SU-DHL-6 (cell line): Measurements from ENCODE around the gene APOL4.

Source experiments
- H2AFZ ChIP-seq: fragments of 200-600 bp; sonication (generic); 2 replicates; pipeline ENCODE4 v1.6.1; 2014; ENCODE audit warnings: low read depth, mild to moderate bottlenecking, moderate library complexity, mixed read lengths, antibody characterized with exemption, low read length; ENCODE audit not compliant: severe bottlenecking
- H3F3A ChIP-seq: fragments of 200-600 bp; shearing (Covaris generic); 2 replicates; pipeline ENCODE4 v1.6.0; 2016; ENCODE audit warnings: antibody characterized with exemption, mild to moderate bottlenecking; ENCODE audit not compliant: insufficient read depth
- H3K27ac ChIP-seq: fragments of 200-600 bp; sonication (generic); 2 replicates; pipeline ENCODE4 v1.5.1; 2016; ENCODE audit warnings: low read depth, mild to moderate bottlenecking, low read length, moderate library complexity, mixed read lengths
- H3K27me3 ChIP-seq: fragments of 200-600 bp; sonication (generic), shearing (Covaris generic); 2 replicates; pipeline ENCODE4 v1.6.0; 2014; ENCODE audit warnings: mild to moderate bottlenecking, low read length
- H3K36me3 ChIP-seq: fragments of 200-600 bp; sonication (generic); 2 replicates; pipeline ENCODE4 v1.6.1; 2014; ENCODE audit warnings: mild to moderate bottlenecking, low read length, mixed read lengths
- H3K4me2 ChIP-seq: fragments of 300-600, 200-600 bp; shearing (Covaris generic), sonication (generic); 2 replicates; pipeline ENCODE4 v1.6.0; 2014; ENCODE audit warnings: low read length, low read depth, mild to moderate bottlenecking; ENCODE audit not compliant: poor library complexity, severe bottlenecking
- H3K4me3 ChIP-seq: fragments of 200-600 bp; sonication (generic); 2 replicates; pipeline ENCODE4 v1.5.1; 2014; ENCODE audit warnings: antibody characterized with exemption, low read length, mild to moderate bottlenecking, mixed read lengths; ENCODE audit not compliant: insufficient read depth, poor library complexity, severe bottlenecking
- H3K79me2 ChIP-seq: fragments of 200-600 bp; sonication (generic); 2 replicates; pipeline ENCODE4 v1.6.1; 2014; ENCODE audit warnings: mild to moderate bottlenecking, low read length, moderate library complexity; ENCODE audit not compliant: insufficient read depth
- H3K9ac ChIP-seq: fragments of 200-600 bp; sonication (generic); 2 replicates; pipeline ENCODE4 v1.7.0; 2014; ENCODE audit warnings: mild to moderate bottlenecking, low read length
- H3K9me2 ChIP-seq: fragments of 200-600 bp; sonication (generic); replicated peaks from 2 replicates; pipeline ENCODE4 v1.6.1; 2014; ENCODE audit warnings: low read length; ENCODE audit not compliant: insufficient read depth
- H3K9me3 ChIP-seq: fragments of 200-600 bp; sonication (generic); 2 replicates; pipeline ENCODE4 v1.6.1; 2014; ENCODE audit warnings: low read length, mixed read lengths; ENCODE audit not compliant: insufficient read depth
- H4K20me1 ChIP-seq: fragments of 200-600 bp; sonication (generic); 2 replicates; pipeline ENCODE4 v1.6.1; 2014; ENCODE audit warnings: low read depth, mild to moderate bottlenecking, antibody characterized with exemption, low read length, moderate library complexity, mixed read lengths
- EZH2phosphoT487 ChIP-seq: fragments of 200-600 bp; sonication (generic), shearing (Covaris generic); conservative IDR thresholded peaks from 2 replicates; pipeline ENCODE4 v1.6.1; 2018; ENCODE audit warnings: mild to moderate bottlenecking, antibody characterized with exemption, low read length, moderate library complexity, mixed read lengths
- TF ChIP-seq, protein P1 (sequence below): fragments of 200-600 bp; sonication (generic); IDR thresholded peaks from one replicate; pipeline ENCODE4 v1.5.1; 2017; ENCODE audit warnings: antibody characterized with exemption, mild to moderate bottlenecking, low read length, moderate library complexity; ENCODE audit not compliant: insufficient read depth, poor library complexity, severe bottlenecking

Gene APOL4

DNA sequence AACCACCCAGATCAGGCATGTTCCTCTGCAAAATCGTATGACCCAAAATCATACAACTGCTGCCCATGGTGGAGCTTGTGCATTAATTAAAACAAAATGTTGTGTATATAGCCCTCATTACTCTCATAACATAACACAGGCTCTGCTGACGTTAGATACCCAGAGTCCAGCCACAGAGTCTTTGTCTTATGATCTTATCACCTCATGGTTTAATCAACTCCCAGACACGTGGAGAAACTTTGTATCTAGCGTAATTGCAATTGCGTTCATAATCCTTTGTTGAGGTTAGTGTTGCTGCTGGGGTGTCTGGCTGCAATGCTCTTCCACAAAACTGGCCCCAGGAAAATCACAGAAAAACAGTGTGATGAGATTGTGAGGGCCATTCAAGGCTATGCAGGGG, 46.3 kb upstream of the APOL4 start:
- Histone ChIP-seq H3K9ac (no peak overlapping the region), H3K9me3 (peaks cover 14% of the 10 kb centered on the region; the same call in 1 of the 2 replicates), H3K36me3 (no peaks in the 10 kb centered on the region), H2AFZ (no peak overlapping the region), H3K4me2 (no peak overlapping the region), H3K27ac (no peak overlapping the region), H3K79me2 (no peaks in the 10 kb centered on the region), H3K27me3 (no peaks in the 10 kb centered on the region), H3F3A (no peaks in the 10 kb centered on the region), H3K4me3 (no peak overlapping the region), H3K9me2 (no peaks in the 10 kb centered on the region), H4K20me1 (no peaks in the 10 kb centered on the region)
- TF ChIP-seq EZH2phosphoT487: no peak
- TF ChIP-seq, protein P1, sequence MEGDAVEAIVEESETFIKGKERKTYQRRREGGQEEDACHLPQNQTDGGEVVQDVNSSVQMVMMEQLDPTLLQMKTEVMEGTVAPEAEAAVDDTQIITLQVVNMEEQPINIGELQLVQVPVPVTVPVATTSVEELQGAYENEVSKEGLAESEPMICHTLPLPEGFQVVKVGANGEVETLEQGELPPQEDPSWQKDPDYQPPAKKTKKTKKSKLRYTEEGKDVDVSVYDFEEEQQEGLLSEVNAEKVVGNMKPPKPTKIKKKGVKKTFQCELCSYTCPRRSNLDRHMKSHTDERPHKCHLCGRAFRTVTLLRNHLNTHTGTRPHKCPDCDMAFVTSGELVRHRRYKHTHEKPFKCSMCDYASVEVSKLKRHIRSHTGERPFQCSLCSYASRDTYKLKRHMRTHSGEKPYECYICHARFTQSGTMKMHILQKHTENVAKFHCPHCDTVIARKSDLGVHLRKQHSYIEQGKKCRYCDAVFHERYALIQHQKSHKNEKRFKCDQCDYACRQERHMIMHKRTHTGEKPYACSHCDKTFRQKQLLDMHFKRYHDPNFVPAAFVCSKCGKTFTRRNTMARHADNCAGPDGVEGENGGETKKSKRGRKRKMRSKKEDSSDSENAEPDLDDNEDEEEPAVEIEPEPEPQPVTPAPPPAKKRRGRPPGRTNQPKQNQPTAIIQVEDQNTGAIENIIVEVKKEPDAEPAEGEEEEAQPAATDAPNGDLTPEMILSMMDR: no peak

DNA sequence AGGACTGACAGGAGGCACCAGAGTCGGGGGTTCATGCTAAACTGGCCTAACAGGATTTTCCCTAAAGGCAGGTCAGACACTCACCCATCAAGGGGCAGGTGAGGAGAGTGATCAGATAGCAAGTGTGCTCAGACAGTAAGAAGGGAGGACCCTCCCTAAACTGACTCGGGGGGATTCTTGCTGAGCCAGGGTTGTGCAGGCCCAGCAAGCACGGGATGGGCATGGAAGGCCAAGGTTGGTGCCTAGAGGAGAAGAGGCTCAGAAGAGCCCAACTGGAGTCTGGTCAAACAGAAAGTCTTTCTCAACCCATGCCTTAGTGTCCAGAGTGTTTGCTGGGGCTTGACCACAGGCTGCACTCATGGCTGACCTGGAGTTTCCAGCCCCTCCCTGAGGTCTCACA, 45.1 kb upstream of the APOL4 start:
- H3K79me2 ChIP-seq: no peaks in the 10 kb centered on the region
- H3K4me2 ChIP-seq: no peak overlapping the region
- no peak overlapping the region for H3K4me3 ChIP-seq
- TF ChIP-seq EZH2phosphoT487: no peak
- TF ChIP-seq, protein P1: no peak
- H3K9me3 ChIP-seq: peaks cover 14% of the 10 kb centered on the region; the same call in 1 of the 2 replicates
- no peaks in the 10 kb centered on the region for H3K27me3 ChIP-seq
- no peaks in the 10 kb centered on the region for H4K20me1 ChIP-seq
- H3K36me3 ChIP-seq: no peaks in the 10 kb centered on the region
- no peak overlapping the region for H3K27ac ChIP-seq
- H3K9me2 ChIP-seq: no peaks in the 10 kb centered on the region
- no peaks in the 10 kb centered on the region for H3F3A ChIP-seq
- H3K9ac ChIP-seq: no peak overlapping the region
- no peak overlapping the region for H2AFZ ChIP-seq

DNA sequence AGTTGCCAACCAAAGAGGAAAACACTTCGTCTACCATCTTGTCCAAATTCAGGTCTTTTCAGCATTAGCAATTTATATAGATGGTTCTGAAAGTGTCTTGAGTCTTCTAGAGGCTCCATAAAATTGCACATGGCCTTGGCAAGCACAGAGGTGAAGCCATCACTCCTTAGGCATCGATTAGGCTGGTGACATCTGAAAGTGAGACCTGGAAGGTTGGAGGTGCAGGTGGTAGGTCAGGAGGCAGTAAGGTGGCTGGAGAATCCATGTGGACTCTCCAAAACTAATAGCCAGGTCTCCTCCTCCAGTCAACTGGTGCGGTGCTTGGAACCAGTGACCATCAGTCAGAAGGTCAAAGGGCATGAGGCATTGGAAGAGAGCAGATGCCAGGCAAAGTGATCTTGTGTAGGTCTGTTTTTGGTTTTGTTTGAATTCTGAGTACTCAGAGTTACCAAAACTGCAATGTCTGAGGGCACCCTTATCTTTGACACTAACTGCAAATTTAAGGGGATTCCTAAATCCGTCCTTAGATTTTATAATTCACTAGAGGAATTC, 44.3 kb upstream of the APOL4 start:
- TF ChIP-seq, protein P1: no peak
- TF ChIP-seq EZH2phosphoT487: no peak
- no peaks in the 10 kb centered on the region for H3K79me2 ChIP-seq

More for the DNA sequence above, 44.3 kb upstream of the APOL4 start:
- no peaks in the 10 kb centered on the region for H3K36me3 ChIP-seq
- H3K27me3 ChIP-seq: no peaks in the 10 kb centered on the region
- no peak overlapping the region for H3K9ac ChIP-seq
- no peaks in the 10 kb centered on the region for H4K20me1 ChIP-seq
- no peak overlapping the region for H3K4me3 ChIP-seq
- H3K4me2 ChIP-seq: no peak overlapping the region
- no peak overlapping the region for H3K27ac ChIP-seq
- no peaks in the 10 kb centered on the region for H3F3A ChIP-seq
- no peaks in the 10 kb centered on the region for H3K9me2 ChIP-seq
- peaks cover 14% of the 10 kb centered on the region; the same call in 1 of the 2 replicates for H3K9me3 ChIP-seq
- H2AFZ ChIP-seq: no peak overlapping the region
